Endometrium (tissue), 2 donors: Measurements from ENCODE around the gene COL8A2.

Experiments used
- FAIRE-seq: peaks from 2 replicates; lab custom pipeline; 2012; peaks lifted over from hg19 to GRCh38; lab: Jason Lieb, UNC
- donor health status: control.
- donor health status: control.

COL8A2 gene

DNA sequence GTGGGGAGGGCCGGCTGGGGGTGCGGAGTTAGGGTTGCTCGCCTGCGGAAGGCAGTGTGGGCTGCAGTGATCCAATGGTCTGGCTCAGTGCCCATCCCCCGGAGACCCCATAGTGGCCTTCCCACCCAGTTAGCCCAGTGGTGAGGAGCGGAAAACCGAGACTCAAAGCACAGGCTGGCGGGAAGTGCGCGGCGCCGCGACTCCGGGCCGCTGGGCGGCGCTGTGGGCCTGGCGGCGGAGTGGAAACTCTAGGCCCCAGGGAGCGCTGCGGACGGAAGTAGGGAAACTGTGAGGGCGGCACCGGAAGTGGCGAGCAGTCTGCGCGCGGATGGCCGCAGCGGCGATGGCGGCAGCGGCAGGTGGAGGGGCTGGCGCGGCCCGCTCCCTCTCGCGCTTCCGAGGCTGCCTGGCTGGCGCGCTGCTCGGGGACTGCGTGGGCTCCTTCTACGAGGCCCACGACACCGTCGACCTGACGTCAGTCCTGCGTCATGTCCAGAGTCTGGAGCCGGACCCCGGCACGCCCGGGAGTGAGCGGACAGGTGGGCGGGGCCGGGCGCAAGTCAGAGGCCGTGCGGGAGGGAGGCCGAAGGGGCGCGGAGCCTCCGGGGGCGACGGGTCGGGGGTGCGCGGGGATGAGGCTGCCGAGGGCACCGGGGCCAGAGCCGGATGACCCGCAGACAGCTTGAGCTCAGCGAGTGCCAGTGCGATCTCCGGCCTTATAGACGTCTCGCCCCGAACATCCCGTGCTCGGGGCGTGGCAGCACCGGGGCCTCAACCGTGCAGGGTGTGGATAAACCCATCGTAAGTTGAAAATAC, 36.2 kb downstream of the COL8A2 start, which contains the start of gene ADPRS:
ADPRS (plus strand) TSS at position 316 of the 816 bp plus-strand sequence; CDS start at position 329, 13 bp downstream.
- FAIRE-seq, result no peak

DNA sequence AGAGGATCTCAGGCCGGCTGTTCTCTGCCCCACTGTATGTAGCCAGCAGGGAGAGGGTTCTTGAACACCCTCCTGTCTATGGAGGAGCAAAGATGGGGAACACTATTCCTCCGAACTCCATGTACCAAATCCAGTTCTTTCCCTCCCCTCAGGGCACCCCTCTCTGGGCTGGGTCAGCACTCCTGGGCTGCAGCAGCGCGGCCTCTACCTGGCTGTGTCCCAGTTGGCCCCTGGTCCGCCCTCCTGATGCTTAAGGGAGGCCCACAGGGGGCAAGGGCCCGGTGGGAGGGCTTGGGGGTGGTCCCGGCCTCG, 36.8 kb downstream of the COL8A2 start:
- no peak for FAIRE-seq

DNA sequence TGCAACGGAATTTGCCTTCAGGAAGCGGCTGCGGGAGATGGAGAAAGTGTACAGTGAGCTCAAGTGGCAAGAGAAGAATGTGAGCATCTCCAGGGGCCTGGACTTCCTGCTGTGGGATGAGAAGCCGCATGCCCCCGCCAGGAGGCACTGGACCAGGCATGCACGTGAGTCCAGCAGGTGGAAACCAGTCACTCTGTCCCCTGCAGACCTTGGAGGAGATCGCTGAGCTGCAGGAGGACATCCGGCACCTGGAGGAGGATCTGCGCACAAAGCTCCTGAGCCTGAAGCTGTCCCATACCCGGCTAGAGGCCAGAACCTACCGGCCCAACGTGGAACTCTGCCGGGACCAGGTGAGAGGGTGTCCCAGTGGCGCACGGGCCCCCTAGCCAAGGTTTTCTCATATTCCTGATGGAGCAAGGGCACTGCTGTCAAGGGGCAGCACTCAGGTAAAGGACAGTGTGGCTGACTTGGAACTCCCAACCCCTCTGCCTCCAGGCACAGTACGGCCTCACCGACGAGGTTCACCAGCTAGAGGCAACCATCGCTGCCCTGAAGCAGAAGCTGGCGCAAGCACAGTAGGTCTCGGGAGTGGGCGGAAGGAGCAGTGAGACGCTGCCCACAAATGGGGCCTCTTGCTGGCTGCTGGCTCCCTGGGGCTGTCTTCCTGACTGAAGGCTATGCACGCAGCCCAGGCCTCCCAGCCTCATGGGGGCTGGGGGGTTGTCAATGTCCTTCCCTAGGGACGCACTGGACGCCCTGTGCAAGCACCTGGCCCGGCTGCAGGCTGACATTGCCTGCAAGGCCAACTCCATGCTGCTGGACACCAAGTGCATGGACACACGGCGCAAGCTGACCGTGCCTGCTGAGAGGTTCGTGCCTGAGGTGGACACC, 37.5 kb downstream of the COL8A2 start:
- FAIRE-seq, result no peak

DNA sequence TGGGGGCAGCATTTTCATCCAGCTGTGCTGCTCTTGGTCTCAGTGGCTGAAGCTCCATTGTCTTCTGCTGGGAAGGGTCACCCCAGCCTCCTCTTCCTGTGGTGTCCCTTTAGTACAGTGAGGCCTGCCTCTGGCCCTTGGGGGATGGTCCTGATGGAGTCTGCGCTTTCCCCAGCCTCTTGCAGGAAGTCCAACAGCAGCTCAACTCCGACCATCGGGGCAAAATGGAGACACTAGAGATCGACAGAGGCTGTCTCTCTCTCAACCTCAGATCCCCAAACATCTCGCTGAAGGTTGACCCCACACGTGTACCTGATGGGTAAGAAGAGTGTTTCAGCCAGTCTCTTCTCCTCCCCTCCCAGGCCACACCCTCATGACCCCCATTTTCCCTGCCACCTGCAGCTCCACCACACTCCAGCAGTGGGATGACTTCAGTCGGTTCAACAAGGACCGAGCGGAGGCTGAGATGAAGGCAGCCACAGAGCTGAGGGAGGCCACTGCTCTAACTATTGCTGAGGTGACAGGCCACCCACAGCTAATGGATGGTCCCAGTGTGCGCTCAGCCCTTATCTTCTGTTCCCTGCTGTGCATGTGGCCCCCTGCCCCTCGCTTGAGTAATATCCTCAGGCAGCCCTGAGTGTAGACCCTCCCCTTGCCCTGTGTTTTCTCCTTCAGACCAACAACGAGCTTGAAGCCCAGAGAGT, 38.3 kb downstream of the COL8A2 start:
- no peak for FAIRE-seq

DNA sequence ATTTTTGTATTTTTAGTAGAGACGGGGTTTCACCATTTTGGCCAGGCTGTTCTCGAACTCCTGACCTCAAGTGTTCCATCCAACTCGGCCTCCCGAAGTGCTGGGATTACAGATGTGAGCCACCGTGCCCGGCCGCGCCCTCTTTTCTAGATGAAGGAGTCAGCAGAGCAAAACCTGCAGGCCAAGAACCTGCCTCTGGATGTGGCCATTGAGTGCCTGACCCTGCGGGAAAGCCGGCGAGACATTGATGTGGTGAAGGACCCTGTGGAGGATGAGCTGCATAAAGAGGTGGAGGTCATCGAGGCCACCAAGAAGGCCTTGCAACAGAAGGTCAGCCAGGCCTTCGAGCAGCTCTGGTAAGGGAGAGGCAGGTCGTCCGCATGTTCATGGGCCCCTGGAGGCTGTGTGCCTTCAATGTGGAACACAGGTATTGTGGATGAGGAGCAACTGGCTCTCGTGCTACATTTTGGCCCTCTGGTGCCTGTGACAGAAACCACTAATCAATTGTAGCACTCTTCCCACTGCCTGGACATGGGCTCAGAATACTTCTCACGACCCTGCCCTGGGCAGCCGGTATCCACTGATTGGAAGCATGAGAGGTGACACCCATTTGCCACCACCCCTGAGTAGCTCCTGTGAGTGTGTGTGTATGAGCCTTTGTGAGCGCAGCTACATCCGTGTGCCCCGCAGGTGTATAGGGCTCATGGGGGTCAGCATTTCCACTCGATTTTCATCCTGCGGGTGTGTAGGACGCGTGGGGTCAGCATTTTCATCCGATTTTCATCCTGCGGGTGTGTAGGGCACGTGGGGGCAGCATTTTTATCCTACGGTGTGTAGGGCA, 39.1 kb downstream of the COL8A2 start:
- FAIRE-seq, result no peak

DNA sequence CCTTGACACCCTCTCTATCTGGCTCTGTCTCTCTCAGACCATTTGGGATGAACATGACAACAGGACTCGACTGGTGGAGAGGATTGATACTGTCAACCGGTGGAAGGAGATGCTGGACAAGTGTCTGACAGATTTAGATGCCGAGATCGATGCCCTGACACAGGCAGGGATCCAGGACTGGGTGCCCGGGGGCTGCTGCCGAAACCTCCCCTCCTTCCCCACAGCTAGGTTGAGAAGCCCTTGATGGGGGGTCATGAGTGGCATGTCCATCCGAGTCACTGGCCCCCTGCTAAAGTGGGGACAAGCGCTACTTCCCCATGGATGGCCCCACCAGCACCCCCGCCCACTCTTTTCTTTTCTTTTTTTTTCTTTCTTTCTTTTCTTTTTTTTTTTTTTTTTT, 39.9 kb downstream of the COL8A2 start:
- FAIRE-seq, result no peak

DNA sequence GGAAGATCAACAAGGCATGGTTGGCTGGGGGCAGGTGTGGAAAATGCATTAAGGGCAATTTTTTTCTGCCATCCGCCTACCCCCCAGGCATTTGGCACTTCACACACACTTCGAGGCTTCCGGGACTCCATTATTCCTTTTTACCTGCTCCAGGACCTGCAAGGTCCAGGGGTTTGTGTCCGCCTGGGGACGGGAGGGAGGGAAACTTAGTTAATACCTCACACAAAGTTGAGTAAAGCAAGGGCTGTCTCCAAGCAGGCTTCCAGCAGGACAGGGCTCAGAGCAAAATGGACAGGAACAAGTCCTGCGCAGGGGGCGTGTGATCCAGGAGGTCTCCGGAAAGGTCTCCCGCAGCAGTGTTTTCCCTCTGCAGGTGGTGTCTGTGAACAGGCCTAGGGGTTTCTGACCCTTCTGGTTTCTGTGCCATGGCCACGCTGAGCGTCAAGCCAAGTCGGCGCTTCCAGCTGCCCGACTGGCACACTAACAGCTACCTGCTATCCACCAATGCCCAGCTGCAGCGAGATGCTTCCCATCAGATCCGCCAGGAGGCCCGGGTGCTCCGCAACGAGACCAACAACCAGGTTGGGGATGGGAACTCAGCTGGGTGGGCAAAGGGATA, 40.4 kb downstream of the COL8A2 start:
- FAIRE-seq, result no peak

DNA sequence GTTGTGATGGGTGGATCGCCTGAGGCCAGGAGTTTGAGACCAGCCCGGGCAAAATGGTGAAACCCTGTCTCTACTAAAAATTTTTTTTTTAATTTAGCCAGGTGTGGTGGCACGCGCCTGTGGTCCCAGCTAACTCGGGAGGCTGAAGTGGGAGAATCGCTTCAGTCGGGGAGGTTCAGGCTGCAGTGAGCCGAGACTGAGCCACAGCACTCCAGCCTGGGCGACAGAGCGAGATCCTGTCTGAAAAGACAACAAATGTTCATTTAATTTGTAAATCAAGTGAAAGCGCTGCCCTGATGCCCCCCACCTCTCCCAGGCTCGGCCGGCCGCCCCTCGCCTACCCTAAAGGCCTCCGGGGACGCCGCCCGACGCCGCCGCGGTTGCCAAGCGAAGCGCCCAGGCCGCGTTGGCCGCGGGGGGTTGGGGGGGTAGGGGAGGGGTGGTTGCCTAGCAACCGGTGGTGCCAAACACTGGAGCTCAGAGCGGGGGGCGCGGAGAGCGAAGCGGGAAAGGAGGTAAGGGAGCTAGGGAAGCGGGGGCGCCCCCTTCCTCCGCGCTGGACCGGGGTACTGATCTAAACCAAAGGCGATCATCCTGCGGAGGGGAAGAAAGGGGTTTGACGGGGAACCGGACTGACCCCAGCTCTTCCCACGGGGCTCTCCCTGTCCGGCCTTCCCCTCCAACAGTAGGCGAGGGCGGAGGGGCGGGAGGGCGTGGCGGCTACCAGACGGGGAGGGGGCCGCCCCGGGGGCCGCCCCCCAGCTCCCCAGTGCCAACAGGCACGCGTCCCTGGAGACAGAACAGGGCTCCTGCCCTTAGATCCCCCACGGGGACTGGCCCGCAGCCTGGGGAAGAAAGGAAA, 41.2 kb downstream of the COL8A2 start, which contains the start of gene TEKT2:
TEKT2 (plus strand) TSS at position 460 of the 862 bp plus-strand sequence. CDS start 828 bp downstream, outside the sequence.
- FAIRE-seq, result no peak

DNA sequence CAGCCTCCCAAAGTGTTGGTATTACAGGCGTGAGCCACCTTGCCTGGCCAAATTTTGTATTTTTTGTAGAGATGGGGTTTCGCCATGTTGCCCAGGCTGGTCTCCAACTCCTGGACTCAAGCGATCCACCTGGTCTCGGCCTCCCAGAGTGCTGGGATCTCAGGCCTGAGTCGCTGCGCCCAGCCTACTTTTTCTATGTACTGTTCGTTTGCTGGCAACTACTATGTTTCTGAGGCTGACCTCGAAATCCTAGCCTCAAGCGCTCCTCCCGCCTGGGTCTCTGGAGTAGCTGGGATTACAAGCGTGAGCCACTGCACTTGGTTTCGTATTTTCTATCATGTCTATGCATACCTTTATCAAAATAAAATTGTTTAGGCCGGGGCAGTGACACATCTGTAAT, 41.8 kb downstream of the COL8A2 start:
- FAIRE-seq, result no peak

DNA sequence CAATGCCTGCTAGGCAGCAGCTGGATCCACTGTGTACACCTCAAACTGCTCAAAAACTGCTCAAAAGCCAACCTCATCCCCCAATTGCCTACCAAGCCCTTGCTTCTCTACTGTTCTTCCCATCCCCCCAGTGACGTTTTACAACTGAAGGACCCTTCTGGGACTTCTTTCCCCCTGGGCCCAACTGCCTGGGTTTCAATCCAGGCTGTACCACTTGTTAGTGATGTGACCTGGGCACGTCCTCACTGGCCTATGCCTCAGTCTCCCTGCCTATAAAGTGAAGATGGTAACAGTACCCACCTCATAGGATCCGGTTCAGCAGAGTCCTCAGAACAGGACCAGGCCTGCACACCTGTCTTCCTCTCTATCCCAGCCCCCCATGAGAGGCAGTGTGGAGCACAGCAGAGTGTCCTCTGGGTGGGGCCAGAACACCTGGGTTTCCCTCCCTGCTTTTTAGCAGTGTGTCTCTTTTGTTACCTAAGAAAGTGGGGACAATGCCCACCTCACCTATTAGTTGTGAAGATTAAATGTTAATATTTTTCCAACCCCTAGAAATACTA, 43.0 kb downstream of the COL8A2 start:
- FAIRE-seq, result no peak

DNA sequence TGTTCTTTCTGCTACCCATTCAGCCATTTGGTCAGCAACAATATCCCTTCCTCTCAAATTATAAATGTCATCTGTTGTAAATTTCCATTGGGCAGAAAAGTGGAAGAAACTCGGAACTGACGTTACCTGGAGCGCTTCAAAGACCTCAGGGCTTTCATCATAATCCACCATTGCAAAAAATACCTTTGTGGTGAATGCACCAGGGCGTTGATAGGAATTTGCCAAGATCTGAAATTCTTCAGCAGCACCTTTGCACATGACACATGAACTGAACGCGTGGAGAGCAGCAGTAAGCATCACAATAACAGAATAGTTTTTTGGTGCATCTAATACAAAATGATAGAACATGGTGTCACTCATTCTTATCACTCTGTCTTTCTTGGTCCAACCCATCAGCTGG, 44.2 kb downstream of the COL8A2 start:
- FAIRE-seq, result no peak

DNA sequence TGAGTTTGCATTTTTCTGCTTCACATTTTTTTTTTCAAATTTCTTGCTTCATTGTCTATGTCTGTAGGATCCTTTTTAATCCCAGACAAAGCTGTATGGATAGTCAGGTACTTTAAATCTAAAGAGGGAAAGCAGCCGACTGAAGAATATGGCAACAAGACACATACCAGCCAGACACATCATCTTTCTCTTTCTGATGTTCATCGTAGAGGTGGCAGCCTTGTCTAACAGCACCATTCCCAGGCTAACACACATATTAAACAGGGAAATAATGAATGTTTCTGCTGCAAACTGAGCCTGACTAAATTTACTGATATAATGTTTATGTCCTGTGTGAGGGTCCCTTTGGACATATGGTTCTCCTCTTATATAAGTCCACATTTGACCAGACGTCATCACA, 44.8 kb downstream of the COL8A2 start:
- no peak for FAIRE-seq

DNA sequence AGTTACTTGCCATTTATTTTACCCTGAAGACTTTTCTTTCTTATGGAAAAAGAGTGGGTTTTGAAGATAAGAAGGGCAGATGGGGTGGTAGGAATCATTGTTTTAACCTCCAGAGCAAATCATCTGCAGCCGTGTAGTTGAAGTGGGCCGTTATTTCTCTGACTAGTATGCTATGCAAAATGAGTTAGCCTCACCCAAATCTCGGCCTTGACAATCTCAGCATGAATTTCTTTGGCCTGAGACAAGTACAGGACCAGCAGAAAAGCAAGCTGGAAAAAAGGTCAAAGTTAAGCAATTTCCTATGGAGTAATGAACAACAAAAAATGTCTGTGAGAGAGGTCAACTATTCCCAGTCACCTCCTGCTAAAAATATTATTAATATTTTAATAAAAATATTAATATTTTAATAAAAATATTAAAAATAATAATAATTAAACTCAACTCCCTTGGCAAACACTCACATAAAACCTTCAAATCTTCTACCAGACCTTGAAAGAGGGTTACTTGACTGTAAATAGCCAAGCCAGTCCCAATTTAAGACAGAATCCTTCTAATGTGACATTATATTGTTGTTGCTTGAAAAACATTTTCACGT, 47.9 kb downstream of the COL8A2 start:
- FAIRE-seq, result no peak

DNA sequence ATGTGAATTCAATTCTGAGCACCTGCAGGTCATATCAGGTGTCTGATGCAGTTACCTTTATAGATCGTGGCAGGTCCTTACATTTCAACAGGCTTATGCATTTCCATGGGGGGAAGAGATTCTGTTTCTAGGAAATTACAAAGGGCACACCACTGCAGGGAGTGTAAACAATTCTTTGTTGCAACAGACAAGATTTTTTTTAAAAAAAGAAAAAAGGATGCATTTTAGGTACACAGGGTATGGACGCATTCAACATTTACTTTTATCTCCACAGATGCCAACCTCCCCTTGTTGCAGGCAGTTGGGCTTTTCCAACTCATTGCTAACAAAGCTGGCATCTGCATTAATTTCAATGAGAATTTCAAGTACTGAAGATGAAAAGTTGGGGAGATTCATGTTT, 54.7 kb downstream of the COL8A2 start:
- FAIRE-seq, result no peak

DNA sequence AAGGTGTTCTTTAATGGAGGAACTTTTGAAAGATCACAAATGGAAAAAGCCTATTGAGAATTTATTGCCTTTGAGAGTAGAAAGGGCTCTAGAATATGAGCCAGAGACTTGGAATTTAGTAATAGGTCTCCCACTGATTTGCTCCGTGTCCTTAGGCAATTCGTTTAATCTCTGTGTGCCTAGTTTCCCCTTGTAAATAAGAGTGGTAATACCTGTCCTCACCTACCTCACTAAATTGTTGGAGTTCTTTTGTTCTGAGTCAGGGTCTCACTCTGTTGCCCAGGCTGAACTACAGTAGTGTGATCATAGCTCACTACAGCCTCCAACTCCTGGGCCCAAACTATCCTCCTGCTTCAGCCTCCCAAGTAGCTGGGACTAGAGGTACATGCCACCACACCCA, 56.2 kb downstream of the COL8A2 start:
- FAIRE-seq, result no peak

DNA sequence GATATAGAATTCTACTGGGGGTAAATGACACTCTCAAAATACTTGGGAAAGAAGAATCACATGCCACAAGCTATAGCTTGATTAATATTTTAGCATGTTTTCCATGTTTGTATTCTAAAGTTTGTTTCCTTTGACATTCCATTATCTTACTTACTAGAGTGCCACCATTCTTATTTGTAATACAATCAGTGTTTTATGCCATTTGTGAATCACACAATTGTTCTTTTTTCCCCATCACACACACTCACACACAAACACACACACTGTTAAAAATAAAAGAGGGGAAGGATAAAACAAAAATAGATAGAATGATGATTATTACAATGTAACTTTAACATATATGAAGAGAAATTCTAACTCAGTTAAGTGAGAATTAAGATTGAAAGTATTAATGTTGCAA, 57.2 kb downstream of the COL8A2 start:
- no peak for FAIRE-seq

DNA sequence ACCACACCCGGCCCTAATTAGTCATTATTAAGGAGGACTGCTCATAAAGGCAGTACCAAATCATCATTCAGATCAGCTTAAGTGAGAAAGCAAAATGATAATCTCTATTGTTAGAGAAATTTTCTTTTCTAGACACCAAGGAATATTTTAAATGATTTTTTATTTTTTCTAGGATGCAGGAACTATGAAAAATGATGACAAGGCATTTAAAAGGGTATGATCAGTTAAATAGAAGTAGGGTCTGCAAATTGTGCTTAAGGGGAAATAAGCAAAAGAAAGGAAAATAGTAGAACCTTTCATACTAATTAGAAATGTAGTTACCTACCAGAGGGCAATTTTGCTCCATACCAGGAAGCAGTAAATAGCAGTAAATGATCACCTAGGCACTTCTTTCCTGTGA, 62.7 kb downstream of the COL8A2 start:
- FAIRE-seq, result no peak

DNA sequence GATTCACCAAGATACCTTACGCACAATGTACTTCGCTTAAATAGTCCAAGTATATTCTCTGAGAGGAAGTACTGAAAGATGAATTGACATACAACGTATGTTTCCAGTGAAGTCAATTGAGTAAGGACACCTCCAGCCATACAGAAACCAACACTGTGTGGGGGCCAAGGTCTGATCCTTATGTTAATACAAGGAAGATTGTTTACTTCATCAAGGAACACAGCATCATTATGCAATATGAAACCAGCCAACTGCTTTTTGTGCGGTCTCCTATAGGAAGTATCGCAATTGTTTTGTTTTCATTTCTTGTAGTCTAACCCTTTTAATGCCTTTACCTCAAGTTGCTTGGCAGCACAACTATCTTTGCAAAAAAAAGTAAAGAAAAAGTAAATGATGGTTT, 69.3 kb downstream of the COL8A2 start:
- FAIRE-seq, result no peak

DNA sequence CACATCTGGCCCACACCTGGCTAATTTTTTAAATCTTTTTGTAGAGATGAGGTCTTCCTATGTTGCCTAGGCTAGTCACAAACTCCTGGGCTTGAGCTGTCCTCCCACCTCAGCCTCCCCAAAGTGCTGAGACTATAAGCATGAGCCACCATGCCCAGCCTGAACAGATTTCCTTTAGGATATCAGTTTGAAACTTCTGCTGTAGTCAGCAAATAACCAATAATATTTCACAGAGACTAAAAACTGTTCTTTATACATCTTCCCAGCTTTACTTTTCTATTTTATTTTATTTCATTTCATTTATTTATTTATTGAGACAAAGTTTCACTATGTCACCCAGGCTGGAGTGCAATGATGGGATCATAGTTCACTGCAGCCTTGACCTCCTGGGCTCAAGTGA, 71.0 kb downstream of the COL8A2 start:
- no peak for FAIRE-seq

DNA sequence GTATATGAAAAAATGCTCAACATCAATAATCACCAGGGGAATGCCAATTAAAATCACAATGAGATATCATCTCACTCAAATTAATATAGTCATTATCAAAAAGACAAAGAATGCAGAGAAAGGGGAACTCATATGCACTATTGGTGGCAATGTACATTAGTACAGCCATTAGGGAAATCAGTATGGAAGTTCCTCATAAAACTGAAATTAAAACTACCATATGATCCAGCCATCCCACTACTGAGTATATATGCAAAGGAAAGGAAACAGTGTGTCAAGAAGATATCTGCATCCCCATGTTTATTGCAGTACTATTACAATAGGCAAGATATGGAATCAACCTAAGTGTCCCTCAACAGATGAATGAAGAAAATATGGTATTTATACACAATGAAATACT, 73.2 kb downstream of the COL8A2 start:
- FAIRE-seq, result no peak
